RPMI8226 (cell line): ENCODE data around the gene BTN2A1.
A peak's percentile ranks its signal among the peaks of the same experiment; 100 is the strongest.
"Not testable (repeated sequence)": the region's sequence is repeated elsewhere in the genome, so short reads cannot be mapped to it uniquely, and the experiment has no call there.

Source experiments
- DNase-seq: peaks from one replicate; pipeline ENCODE4 v3.0.0-alpha.2; 2015

BTN2A1 gene

DNA sequence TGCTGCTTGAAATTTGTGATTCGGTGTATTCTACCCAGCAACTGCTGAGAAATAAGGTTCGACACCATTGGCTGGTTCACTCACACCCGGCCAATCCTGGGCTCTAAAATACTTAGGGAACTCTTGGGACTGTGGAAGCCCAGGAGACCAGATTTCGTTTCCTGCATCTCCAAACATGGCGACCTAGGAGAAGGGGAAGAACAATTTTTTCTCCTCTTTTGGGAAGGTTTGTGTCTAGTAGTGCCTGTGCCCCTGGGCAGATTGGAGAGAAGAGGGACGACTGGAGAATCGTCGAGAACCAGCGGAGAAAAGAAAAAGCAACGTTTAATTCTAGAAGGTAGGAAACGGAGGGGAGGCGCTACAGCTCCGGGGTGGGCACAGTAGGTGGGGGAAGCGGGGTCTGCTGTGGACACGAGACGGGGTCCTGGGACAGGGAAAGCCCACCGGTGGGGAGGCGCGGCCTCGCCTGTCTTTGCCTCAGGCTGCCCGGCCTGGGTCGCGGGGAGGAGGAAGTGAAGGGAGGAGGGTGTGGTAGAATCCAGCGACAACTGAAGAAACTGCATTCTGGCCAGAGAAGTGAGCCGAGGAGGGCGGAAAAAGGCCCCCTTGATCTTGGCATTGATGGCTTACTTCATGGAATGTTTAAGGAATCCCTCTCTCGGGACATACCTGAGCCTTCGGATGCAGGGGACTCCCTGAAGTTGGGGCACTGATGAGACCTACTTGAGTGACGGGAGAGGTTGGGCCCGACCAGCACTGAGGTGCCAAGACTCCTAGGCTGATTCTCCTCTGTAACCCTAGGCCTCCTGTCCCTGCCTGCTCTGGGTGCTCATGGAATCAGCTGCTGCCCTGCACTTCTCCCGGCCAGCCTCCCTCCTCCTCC lies at the start of gene BTN2A1:
TSS of gene BTN2A1 (plus strand) at position 150 of the 883 bp plus-strand sequence. CDS start at position 832, 682 bp downstream.
- DNase-seq, result peak; percentile 88

DNA sequence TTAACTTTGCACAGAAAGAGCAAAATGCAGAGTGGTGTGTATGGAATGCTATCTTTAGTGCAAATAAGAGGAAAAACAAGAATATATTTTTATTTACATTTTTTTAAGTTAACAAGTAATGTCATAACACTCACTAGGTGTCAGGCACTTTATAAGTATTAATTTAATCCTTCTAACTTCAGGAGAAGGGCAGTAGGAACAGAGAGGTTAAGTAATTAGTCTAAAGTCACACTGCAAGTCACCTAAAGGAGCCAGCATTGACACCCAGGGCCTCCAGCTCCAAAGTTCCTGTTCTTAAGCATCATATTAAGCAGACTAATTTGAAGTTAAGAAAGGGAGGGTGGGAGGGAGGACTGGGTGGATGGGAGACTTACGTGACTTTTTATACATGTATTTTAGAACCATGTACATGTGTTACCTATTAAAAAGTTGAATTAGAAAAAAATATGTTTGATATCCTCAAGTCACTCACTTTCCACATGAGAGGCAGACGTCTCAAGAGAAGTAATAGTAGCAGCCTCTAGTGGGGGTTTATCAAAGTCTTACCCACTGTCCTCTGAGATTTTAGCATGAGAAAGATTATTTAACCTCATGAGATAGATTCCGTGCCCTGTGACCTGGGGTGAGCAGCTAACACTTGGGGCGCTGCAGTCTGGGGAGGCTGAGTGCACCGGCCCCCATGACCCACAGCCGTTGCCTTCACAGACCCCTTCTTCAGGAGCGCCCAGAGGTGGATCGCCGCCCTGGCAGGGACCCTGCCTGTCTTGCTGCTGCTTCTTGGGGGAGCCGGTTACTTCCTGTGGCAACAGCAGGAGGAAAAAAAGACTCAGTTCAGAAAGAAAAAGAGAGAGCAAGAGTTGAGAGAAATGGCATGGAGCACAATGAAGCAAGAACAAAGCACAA lies 48.7 kb upstream of the BTN2A1 start:
- DNase-seq, result no peak

DNA sequence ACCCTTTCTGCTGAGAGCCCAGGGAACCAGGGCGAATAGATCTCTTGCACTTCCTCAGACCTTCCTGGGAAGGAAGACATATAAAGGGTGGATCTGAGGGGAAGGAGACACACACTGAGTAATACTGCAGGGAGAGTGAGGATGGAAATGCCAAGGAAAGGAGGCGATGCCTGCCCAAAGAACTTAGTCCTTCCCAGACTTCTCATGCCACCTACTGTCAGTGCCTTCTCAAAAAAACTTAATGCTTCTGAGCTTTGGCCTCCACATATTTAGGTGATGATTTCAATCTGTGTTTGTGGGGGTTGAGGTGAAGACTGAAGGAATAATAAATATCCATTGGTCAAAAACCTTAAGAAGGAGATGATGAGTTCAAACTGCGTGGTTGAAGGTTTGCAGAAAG lies 46.0 kb upstream of the BTN2A1 start:
- DNase-seq, result no peak

DNA sequence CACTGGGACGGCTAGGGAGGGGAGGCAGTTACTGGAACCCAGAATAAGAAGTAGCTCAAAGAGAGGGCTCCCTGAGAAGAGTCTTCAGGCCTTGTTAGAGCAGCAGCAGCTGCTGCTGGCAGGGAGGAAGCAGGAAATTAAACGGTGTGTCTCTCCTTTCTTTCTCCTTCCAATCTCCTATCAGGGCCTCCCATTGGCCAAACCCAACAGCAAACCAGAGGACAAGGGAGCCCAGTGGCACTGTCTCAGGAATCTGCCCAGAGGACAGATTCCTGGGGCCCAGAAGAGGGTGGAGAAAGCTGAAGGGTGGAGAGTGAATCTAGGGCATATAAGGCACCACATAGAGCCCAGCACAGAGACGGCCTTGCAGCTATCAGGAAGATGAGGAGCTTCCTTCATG lies 45.5 kb upstream of the BTN2A1 start:
- no peak for DNase-seq

DNA sequence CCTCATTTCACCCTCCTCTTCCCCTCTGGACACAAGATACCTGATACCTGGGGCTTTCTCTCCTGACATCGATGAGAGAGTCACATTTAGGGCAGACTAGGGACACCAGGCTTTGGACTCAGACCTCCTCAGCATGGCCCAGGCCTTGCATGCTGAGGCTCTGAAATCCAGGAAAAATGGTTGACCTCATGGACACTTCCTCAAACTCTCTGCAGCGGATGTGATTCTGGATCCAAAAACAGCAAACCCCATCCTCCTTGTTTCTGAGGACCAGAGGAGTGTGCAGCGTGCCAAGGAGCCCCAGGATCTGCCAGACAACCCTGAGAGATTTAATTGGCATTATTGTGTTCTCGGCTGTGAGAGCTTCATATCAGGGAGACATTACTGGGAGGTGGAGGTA lies 44.8 kb upstream of the BTN2A1 start:
- DNase-seq, result no peak

DNA sequence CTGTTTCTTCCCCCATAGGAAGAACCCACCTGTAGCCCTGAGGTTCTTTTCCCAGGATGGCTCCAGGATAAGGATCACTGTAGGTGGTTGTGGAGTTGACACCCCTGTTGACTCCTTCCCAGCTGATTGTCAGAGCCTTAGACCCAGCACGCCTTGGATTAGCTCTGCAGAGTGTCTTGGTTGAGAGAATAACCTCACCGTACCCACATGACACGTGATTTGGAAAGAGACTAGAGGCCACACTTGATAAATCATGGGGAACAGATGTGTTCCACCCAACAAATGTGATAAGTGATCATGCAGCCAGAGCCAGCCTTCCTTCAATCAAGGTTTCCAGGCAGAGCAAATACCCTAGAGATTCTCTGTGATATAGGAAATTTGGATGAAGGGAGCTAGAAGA lies 43.5 kb upstream of the BTN2A1 start:
- no peak for DNase-seq

DNA sequence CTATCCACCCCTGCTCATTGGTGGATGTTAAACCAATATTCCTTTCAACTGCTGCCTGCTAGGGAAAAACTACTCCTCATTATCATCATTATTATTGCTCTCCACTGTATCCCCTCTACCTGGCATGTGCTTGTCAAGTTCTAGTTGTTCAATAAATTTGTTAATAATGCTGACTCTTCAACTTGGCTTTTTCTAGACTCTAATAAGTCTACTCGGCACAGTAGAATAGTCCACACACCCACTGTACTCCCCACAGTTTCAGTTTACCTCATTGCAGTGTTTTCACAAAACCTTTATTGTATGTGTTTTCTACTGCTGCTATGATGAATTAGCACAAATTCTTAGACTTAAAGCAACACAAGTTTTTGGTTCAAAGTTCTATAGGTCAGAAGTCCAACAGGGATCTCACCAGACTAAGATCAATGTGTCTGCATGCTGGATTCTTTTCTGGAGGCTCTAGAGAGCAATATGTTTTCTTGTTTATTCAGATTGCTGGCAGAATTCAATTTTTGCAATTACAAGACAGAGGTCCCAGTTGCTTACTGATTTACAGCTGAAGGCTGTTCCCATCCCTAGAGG lies 42.6 kb upstream of the BTN2A1 start:
- no peak for DNase-seq

DNA sequence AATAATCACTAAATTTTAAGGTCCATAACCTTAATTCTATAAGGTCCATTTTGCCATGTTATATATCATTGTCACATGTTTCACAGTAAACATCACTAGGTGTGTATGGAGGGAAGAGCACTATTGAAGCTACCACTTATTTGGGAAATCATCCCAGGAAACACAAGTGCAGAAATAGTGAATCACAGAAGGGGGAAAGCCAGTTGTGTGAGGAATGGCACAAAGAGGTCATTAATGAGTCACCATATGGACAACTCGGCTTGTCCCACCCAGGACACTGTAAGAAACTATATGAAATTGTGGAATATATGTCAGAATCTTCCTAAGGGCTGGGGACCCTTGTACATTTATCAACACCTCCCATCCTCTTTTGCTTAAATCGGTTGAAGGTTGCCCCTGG lies 42.0 kb upstream of the BTN2A1 start:
- no peak for DNase-seq

DNA sequence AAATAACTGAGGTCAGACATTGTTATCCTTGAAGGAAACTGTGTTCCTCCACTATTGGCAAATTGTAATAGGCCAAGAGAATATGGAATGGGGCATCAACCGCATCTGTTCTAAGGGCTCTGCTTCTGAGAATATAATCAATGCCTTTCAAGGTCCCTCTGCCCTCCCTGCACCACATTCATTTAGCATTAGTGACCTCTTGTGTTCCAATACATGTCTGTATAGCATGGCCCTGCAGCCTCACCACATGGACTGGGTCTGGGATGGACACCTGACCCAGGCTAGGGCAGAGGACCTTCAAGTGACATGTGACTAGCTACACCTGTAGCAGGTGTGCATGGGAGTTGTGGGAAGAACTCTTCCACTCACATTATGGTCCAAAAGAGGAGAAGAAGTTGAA lies 41.5 kb upstream of the BTN2A1 start:
- DNase-seq, result no peak

DNA sequence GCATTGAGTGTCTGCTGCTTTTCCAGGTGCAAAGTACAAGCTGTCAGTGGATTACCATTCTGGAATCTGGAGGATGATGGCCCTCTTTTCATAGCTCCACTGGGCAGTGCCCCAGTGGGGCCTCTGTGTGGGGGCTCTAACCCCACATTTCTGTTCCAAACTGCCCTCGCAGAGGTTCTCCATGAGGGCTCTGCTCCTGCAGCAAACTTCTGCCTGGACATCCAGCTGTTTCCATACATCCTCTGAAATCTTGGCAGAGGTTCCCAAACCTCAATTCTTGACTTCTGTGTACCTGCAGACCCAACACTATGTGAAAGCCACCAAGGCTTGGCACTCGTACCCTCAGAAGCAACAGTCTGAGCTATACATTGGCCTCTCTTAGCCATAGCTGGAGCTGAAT lies 39.7 kb upstream of the BTN2A1 start:
- not testable (repeated sequence) for DNase-seq

DNA sequence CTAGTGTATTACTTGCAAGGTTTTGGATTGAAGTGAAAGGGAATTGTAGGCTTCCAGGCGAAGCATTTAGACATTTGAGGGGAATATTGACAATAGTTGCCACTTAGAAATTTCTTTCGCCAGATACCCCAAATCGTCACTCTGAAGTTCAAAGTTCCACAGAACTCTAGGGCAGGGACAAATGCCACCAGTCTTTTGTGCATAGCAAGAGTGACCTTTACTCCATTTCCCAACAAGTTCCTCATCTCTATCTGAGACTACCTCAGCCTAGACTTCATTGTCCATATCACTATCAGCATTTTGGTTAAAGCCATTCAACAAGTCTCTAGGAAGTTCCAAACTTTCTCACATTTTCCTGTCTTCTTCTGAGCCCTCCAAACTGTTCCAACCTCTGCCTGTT lies 39.0 kb upstream of the BTN2A1 start:
- not testable (repeated sequence) for DNase-seq

DNA sequence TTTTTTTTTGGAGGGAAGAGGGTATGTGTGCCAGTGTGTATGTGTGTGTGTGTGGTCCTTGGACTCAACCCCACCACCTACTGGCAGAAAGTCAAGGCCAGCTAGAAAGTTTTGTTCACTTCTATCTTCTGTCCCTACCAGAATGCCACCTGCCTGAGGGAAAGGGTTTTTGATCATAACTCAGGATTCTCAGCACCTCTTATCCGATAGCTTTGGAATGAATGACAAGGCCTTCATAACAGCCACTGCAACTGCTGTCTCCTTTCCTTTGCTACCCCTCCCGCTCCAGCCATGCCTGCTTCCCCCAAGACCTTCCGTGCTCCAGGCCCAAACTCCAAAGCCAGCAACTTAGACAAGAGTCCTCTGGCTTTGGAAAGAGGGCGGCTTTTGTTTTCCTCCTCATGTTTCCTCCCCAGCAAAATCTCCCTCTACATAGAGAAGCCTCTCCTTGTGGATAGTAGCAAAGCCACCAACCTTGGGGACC lies 37.0 kb upstream of the BTN2A1 start:
- peak; percentile 70 for DNase-seq

DNA sequence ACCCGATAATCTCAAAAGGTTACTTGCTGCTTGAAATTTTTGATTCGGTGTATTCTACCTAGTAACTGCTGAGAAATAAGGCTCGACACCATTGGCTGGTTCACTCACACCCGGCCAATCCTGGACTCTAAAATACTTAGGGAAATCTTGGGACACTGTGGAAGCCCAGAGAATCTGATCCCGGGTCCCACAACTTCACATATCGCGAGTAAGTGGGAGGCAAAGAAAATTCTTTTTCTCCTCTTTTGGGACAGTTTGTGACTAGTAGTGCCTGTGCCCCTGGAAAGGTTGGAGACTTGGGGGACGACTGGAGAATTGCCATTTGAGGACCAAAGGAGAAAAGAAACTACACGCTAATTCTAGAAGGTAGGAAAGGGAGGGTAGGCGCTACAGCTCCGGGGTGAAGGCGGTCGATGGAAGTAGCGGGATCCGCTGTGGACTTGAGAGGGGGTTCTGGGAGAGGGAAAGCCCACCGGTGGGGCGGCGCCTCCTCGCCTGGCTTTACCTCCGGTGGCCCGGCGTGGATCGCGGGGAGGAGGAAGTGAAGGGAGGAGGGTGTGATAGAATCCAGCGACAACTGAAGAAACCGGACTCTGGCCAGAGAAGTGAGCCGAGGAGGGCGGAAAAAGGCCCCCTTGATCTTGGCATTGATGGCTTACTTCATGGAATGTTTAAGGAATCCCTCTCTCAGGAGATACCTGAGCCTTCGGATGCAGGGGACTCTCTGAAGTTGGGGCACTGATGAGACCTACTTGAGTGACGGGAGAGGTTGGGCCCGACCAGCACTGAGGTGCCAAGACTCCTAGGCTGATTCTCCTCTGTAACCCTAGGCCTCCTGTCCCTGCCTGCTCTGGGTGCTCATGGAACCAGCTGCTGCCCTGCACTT lies 36.3 kb upstream of the BTN2A1 start:
- peak; percentile 75 for DNase-seq

DNA sequence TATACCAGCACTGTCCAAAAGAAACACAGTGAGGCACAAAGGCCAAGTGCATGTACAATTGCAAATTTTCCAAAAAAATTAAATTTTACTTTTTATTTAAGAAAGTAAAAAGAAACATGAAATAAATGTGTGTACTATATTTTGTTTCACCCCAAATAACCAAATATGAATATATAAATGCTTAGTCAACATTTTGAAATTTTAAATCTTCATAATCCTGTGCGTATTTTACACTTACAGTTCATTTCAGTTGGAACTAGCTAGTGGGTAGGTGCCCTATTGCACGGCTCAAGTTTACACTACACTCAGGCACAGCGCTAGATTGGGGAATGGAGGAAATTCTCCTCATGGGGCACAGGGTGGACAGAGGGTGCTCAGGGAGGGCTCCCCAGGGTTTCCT lies 35.4 kb upstream of the BTN2A1 start:
- no peak for DNase-seq

DNA sequence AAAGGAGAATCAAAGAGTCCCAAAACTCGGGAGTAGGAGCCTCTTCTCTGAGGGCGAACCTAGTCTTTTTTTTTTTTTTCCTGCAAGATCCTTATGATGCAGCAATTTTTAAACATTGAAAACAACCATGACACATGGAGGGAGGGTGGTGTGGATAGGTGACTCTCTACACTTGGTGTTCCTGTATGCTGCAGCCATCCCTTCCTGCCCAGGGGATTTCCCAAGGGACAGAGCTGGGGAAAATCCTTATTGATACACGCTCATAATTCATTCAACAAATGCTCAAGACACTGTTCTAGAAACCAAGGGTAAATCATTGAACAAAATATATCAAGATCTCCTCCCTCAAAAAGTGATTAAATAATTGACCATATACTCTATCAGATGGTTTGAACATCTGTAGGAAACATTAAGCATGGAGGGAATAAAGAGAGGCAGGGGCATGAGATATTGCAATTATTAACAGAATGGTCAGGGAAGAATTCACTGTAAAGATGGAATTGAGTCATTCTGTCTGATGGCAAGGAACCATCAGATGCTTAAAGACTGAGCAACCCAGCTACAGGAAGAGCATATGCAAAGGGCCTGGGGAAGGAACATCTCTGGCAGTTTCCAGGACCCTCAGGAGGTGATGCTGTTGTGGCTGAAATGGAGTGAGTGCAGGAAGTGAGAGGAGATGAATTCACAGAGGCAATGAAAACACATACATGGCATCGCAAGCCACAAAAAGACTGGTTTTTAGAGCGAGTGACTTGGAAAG lies 30.9 kb upstream of the BTN2A1 start:
- DNase-seq, result no peak

DNA sequence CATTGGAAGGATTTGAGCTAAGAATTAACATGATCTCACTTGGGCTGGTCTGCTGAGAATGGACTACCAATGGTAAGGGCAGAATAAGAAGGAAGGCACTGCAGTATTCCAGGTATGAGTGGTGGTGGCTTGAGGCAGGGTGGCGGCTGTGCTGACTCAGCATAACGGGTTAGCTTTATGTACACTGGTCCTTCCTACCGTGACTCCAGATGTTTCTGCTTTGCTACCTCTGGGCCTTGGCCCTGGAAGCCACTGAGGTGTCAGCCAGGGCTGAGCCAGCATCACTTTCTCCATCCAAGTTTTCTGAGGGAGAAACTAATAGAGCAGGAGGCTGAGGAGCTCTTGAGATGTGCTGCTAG lies 30.3 kb upstream of the BTN2A1 start:
- no peak for DNase-seq

DNA sequence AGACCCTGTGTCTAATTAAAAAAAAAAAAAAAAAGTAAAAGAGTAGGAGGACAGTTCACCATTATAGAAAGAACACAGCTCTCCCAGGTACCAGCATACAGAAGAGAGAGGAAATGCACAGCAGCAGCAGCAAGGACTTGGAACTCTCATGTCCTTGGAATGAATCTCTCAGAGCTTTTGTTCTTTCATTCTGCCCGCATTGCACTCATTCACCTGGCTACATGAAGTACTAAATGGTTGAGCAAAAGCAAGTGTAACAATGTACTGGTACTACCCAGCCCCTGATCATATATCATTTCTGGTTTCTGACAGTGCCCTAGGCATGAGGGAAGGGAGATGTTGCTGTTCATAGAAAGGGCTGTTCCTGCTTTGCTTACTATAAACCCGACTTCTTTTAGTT lies 29.5 kb upstream of the BTN2A1 start:
- no peak for DNase-seq

DNA sequence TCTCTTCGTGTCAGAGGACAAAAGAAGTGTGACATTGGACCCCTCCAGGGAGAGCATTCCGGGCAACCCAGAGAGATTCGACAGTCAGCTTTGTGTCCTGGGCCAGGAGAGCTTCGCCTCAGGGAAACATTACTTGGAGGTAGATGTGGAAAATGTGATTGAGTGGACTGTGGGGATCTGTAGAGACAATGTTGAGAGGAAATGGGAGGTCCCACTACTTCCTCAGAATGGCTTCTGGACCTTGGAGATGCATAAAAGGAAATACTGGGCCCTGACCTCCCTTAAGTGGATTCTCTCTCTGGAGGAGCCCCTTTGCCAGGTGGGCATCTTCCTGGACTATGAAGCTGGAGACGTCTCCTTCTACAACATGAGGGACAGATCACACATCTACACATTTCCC lies 27.0 kb upstream of the BTN2A1 start:
- no peak for DNase-seq

DNA sequence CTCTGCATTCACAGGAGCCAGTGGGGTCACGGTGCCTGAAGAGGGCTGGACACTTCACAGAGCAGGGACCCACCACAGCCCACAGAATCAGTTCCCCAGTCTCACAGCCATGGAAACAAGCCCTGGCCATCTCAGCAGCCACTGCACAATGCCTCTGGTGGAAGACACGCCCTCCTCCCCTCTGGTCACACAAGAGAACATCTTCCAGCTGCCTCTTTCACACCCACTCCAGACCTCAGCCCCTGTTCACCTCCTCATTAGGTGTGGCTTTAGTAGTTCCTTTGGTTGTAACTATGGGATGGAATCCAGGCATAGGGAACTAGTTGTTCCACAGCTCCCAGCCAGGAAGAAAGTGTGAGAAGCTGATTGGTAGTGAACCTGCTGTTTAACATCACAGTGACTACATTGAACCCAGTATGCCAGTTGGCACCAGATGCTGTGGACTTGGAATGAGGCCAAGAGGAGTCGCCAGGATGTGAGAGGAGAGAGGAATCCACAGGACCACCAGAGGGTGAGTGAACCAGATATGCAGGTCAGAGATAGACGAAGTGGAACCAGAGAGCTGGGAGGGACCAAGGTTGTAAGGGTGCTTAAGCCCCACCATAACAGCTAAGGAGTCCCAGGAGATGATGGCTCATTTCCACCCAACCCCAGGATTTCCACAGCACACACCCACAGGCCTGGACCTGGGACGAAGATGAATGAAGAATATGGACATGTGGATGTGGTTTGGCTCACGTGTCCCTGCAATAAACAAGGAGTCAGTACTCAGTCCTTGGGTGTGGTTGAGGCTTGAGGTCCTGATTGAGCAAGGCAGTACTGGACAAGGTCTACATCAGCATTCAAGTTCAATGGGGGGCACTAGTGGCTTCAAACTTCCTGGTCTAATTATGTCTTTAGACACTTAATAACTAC lies 26.2 kb upstream of the BTN2A1 start:
- no peak for DNase-seq

DNA sequence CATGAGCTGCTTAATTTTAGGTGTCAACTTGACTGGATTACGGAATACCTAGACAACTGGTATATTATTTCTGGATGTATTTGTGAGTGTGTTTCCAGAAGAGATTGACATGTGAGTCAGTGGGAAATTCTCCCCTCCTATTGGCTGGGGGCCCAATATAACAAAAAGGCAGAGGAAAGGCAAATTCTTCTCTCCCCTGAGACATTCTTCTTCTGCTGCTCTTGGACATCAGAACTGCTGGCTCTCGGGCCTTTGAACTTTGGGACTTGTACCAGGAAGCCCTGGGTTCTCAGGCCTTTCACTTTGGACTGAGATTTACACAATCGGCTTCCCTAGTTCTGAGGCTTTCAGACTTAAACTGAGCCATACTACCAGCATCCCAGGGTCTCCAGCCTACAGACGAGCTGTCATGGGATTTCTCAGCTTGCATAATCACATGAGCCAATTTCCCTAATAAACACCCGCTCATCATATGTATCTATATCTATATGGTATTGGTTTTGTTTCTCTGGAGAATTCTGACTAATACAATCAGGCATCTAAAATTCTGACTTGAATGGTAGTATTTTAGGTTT lies 25.0 kb upstream of the BTN2A1 start:
- no peak for DNase-seq
